HG02571 (cell line): ENCODE data around the gene CT47A1.
"Not testable (repeated sequence)": the region's sequence is repeated elsewhere in the genome, so short reads cannot be mapped to it uniquely, and the experiment has no call there.

Experiments
- ATAC-seq: cut with Tn5 transposase; IDR thresholded peaks from one replicate; pipeline ENCODE4 v1.9.1; 2021; ENCODE audit warnings: mild to moderate bottlenecking, moderate library complexity; ENCODE audit not compliant: unreplicated experiment

The CT47A1 gene

GRCh38 chrX:120985660-120986059 is at the start of gene CT47A1:
Gene CT47A1, minus strand, starts transcription at chrX:120985760. Its CDS starts 231 bp downstream, at chrX:120985529.
- not testable (repeated sequence) for ATAC-seq

GRCh38 chrX:121032531-121032930 is 47.0 kb upstream of the CT47A1 start:
- ATAC-seq = no peak

DNA sequence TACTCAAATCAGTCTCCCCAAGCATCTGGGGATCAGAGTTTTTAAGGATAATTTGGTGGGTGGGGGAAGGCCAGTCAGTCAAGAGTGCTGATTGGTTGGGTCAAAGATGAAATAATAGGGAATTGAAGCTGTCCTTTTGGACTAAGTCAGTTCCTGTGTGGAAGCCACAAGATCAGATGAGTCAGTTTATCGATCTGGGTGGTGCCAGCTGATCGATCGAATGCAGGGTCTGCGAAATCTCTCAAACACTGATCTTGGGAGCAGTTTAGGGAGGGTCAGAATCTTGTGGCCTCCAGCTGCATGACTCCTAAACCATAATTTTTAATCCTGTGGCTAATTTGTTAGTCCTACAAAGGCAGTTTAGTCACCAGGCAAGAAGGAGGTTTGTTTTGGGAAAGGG is 44.5 kb upstream of the CT47A1 start:
- ATAC-seq = no peak

DNA sequence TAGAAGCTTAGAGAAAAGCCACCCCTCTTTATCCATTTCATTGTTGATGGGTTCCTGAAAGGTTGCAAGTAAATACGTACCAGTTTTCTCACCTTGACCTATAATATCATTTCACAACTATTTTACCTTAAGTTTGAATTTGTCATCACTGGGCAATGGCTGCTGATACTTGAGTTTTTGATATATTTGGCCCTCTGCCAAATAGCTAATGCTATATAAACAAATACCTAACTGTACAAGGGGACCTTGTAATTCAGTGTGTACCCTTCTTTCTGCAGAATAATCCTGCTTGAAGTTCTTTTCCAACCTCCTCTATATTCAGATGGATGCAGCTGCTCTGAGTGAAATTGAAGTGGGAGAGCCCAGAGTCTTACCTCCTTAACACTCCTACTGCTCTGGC is 42.9 kb upstream of the CT47A1 start:
- no peak for ATAC-seq

DNA sequence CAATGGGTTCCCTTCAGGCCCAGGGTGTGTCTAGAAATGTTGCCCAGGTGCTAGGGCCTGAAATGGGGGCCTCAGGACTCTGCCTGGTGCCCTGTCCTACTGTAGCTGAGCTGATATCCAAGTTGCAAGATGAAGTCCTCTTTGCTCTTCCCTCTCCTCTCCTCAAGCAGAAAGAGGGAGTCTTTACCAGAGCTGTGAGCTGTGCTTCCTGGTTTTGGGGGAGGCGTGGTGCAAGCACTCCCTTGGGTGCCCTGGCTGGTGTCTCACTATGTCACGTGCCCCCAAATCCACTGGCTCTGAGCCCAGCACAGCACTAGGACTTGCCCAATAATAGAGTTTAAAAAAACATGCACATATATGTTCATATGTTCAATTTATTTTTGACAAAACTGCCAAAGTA is 29.3 kb upstream of the CT47A1 start:
- no peak for ATAC-seq

DNA sequence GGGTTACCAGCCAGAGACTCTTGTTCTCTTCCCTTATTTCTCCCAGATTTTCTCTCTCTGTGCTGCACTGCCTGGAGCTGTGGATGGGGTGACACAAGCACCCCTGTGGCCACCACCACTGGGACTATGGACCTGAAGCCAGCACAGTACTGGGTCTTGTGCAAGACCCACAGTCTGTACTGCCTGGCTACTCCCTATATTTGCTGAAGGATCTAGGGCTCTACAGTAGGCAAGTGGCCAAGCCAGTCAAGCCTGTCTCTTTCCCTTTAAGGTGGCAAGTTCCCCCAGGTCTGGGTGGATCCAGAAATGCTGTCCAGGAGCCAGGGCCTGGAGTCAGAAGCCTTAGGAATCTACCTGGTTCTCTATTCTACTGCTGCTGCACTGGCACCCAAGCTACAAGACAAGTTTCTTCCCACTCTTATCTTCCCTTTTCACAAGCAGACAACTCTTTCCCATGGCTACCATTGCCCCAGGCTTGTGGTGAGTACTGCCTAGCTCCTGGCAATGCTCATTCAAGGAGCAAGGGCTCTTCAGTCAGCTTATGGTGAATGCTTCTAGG is 28.4 kb upstream of the CT47A1 start:
- no peak for ATAC-seq

- no peak for ATAC-seq
Observed at GRCh38 chrX:121011254-121011653, 25.7 kb upstream of the CT47A1 start.

DNA sequence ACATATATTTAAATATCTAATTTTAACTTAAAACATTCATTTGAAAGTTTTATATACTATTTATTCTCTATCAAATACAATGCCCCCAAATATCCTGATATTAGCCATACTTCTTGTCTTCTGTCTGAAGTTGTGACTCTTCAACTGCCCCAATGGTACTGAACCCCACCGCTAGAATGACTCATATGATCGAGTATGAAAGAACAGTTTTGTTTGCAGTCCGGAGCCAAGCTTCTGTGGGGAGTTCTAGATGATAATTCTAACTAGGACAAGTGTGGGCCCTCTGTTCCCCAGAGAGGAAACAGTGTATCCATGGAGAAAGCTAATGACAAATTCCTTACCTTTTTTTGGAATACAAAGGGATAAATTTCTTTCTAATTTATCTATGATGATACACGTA is 24.7 kb upstream of the CT47A1 start:
- no peak for ATAC-seq

- ATAC-seq = no peak
Observed at GRCh38 chrX:121009764-121010163, 24.2 kb upstream of the CT47A1 start.

DNA sequence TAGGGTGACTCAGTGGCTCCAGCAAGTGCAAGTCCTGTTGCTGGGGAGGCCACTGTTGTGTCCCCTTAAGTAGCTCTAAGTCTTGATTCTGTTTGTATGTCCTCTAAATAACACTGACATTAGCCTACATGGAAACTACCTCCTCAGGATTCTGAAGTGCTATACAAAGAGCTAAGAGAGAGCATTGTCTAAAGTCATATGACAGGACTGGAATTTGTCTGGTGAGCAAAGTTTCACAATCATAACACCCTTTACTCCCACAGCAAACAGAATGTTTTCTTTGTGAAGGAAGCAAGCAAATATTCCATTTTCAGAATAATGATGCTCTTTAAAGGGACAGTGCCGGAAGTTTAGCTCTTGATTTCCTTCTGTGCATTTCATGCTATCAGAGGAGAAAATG is 23.4 kb upstream of the CT47A1 start:
- no peak for ATAC-seq

GRCh38 chrX:121000589-121000988 is 15.0 kb upstream of the CT47A1 start:
- no peak for ATAC-seq

DNA sequence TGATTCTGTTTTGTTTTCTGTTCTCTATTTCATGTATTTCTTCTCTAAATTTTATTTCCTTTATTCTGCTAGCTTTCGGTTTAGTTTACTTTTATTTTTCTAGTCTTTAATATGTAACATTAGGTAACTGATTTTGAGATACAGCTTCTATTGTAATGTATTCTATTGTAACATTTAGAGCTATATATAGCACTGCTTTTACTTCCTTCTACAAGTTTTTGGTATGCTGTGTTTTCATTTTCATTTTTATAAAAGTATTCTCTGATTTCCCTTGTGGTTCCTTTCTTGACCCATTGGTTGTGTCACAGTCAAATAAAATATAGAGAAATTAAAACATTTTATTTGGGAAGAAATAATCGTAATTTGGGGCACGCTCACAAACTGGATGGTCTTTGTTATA is 13.9 kb upstream of the CT47A1 start:
- no peak for ATAC-seq

- not testable (repeated sequence) for ATAC-seq
Observed at GRCh38 chrX:120956500-120956899, 29.1 kb downstream of the CT47A1 start, which contains the start of gene CT47A7. Gene CT47A7, minus strand, starts transcription at chrX:120956600. Its CDS starts 255 bp downstream, at chrX:120956345.
